Body of pancreas (tissue), 4 donors: Measurements from ENCODE around the gene MED12L. TPM values are rescaled to one million over a fixed set of nuclear protein-coding genes. Genes with fewer than 3 reads are reported as not detected.
A peak's percentile ranks its signal among the peaks of the same experiment; 100 is the strongest.

Experiments
- ATAC-seq: fragments of 150-250 bp; one replicate; pipeline ENCODE4 v1.9.1; 2016
- DNase-seq, 4 donors: peaks; one replicate each; pipeline ENCODE4 v3.0.0-alpha.2; 2019
- H3K27ac ChIP-seq, 4 donors: fragments of 200-600 bp; sonication (generic); 1 replicate in 3 of 4; 2 replicates in 1 of 4; pipeline versions ENCODE4 v1.5.1 to v1.6.1; 2016 to 2019; ENCODE audit warnings: mild to moderate bottlenecking in 1 of 4, mixed read lengths in 1 of 4, moderate library complexity in 1 of 4
- H3K27me3 ChIP-seq, 2 donors: fragments of 200-600 bp; sonication (generic); one replicate each; pipeline ENCODE4 v1.6.0; 2016; ENCODE audit warnings: mild to moderate bottlenecking in 1 of 2
- H3K36me3 ChIP-seq, 2 donors: fragments of 200-600 bp; sonication (generic); replicated peaks in 1 of 2; 2 replicates each; pipeline ENCODE4 v1.5.1; 2016; ENCODE audit warnings: low read depth in 2 of 2; ENCODE audit not compliant: insufficient read depth in 1 of 2
- H3K4me1 ChIP-seq: fragments of 200-600 bp; sonication (generic); one replicate; pipeline ENCODE4 v1.6.0; 2016
- H3K4me3 ChIP-seq, 2 donors: fragments of 200-600 bp; sonication (generic); 1 replicate in 1 of 2; 2 replicates in 1 of 2; pipeline ENCODE4 v1.5.1; 2016 to 2019
- H3K9me3 ChIP-seq, 3 donors: fragments of 200-600 bp; sonication (generic); 1 replicate in 2 of 3; 2 replicates in 1 of 3; pipeline ENCODE4 v1.5.1; 2016
- POLR2A ChIP-seq, 3 donors: fragments of 450-650 bp; IDR thresholded peaks; one replicate each; pipeline ENCODE4 v1.6.1; 2016; ENCODE audit warnings: antibody characterized with exemption in 3 of 3, mild to moderate bottlenecking in 2 of 3
- WGBS, 2 donors: methylation state at CpG; one replicate each; pipeline ENCODE4 v1.1.5; 2017; 5-methylcytosine and 5-hydroxymethylcytosine counted together
- intact Hi-C: fragments of 100-400 bp; cut with DNase I; formaldehyde crosslinking; loops from one replicate; pipeline ENCODE4 v1.15.1; 2023
- total RNA-seq, 2 donors: library from RNA; depleted of rRNA; stranded (reverse); fragments of >200 nt; gene quantifications; one replicate each; pipeline ENCODE4 v1.1.0, GENCODE V29; 2016
- TF ChIP-seq, protein P1 (sequence below), 7 experiments: fragments of 450-650 bp in 4 of 7; fragments of 200-600 bp in 3 of 7; sonication (generic) in 3 of 7; IDR thresholded peaks; one replicate each; pipeline ENCODE4 v1.5.1; 2016 to 2019; ENCODE audit warnings: antibody characterized with exemption in 7 of 7

The MED12L gene
- total RNA-seq, 2 donors from 2014 or later: 0.33 to 0.78 TPM

DNA sequence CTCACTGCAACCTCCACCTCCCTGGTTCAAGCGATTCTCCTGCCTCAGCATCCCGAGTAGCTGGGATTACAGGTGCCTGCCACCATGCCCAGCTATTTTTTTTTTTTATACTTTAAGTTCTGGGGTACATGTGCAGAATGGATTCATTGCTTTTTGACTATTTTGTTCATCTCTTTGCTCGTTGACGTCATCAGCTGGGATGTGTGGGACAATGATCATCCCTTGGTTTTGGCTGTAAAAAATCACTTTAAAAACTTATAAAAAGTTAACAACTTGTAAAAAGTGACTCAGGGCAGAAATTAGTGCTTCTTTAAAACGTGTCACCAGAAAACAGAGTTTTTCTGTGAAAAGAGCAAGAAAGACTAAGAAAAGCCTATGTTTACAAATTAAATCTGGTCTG lies 337.6 kb downstream of the MED12L start:
- DNase-seq (no peak), ATAC-seq (no peak)
- intact Hi-C loops: no loop called here
- 75 to 78% methylated on average over 5 of the region's 5 CpGs for WGBS, 2 donors
- Histone ChIP-seq H3K27ac (no peak overlapping the region), H3K36me3 (no peaks in the 10 kb centered on the region), H3K9me3 (no peaks in the 10 kb centered on the region), H3K27me3 (no peaks in the 10 kb centered on the region), H3K4me3 (no peak overlapping the region), H3K4me1 (no peaks in the 10 kb centered on the region)
- TF ChIP-seq, protein P1, sequence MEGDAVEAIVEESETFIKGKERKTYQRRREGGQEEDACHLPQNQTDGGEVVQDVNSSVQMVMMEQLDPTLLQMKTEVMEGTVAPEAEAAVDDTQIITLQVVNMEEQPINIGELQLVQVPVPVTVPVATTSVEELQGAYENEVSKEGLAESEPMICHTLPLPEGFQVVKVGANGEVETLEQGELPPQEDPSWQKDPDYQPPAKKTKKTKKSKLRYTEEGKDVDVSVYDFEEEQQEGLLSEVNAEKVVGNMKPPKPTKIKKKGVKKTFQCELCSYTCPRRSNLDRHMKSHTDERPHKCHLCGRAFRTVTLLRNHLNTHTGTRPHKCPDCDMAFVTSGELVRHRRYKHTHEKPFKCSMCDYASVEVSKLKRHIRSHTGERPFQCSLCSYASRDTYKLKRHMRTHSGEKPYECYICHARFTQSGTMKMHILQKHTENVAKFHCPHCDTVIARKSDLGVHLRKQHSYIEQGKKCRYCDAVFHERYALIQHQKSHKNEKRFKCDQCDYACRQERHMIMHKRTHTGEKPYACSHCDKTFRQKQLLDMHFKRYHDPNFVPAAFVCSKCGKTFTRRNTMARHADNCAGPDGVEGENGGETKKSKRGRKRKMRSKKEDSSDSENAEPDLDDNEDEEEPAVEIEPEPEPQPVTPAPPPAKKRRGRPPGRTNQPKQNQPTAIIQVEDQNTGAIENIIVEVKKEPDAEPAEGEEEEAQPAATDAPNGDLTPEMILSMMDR (IDR thresholded peaks at IDR 0.05): no peak
- TF ChIP-seq POLR2A (IDR thresholded peaks at IDR 0.05): no peak

DNA sequence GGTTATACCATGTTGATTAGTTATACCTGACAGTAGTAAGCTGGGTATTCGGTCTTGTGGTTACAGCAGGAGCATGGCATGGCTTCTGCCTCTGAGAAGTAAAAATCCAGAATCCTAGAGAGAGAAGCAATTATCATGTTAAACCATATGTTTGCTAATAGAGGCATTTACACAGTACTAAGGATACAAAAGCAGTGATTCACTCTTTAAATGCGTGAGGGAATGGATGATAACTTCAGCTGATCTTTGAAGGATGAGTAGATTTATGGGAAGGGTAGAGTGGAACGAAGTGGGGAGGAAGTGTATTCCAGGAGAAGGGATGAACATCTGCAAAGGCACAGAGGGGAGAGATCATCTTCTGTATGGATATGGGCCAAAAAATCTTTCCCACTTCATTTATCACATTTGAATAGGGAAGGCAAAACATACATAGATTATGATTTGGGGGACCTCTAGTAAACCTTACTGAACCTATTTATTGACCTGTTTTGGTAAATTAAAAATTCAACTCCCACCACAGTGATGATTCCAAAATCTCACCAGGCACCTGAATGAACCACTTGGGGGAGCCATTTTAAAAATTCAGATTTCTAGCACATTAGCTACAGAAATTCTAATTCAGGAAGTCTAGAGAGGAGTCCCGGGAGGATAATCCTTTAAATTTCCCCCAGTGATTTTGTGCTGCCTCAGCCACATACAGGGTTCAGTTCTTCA lies 340.3 kb downstream of the MED12L start:
- WGBS, 2 donors: 67 to 73% methylated on average over 4 of the region's 4 CpGs
- no peak overlapping the region for H3K4me3 ChIP-seq
- H3K9me3 ChIP-seq: no peaks in the 10 kb centered on the region
- H3K27me3 ChIP-seq: no peaks in the 10 kb centered on the region
- H3K4me1 ChIP-seq: no peaks in the 10 kb centered on the region
- DNase-seq (no peak), ATAC-seq (no peak)
- no peak overlapping the region for H3K27ac ChIP-seq
- intact Hi-C loops: no loop called here
- H3K36me3 ChIP-seq: no peaks in the 10 kb centered on the region
- TF ChIP-seq POLR2A (IDR thresholded peaks at IDR 0.05): no peak
- TF ChIP-seq, protein P1 (IDR thresholded peaks at IDR 0.05): peak in 3 of 7 experiments; percentile 7 to 12 (median 12)

DNA sequence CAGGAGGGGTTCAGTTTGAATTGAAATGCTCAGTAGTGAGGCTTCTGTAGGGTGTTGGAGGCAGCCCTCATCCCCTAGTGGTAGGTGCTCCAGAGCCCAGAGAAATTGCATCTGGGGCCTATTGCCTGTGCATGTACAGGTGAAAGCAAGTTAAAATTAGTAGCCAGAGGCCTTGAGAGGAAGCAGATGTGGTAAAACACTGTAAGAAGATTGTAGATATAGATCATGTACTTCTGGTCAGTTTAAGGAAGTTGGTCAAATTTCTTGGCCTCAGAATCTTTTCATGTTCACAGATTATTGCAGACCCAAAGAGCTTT lies 340.8 kb downstream of the MED12L start:
- no peak overlapping the region for H3K27ac ChIP-seq
- H3K4me3 ChIP-seq: no peak overlapping the region
- no peak for DNase-seq
- H3K4me1 ChIP-seq: no peaks in the 10 kb centered on the region
- intact Hi-C loops: no loop called here
- H3K27me3 ChIP-seq: no peaks in the 10 kb centered on the region
- H3K9me3 ChIP-seq: no peaks in the 10 kb centered on the region
- no peak for ATAC-seq
- no peaks in the 10 kb centered on the region for H3K36me3 ChIP-seq
- no peak for TF ChIP-seq POLR2A (IDR thresholded peaks at IDR 0.05)
- TF ChIP-seq, protein P1 (IDR thresholded peaks at IDR 0.05): no peak

DNA sequence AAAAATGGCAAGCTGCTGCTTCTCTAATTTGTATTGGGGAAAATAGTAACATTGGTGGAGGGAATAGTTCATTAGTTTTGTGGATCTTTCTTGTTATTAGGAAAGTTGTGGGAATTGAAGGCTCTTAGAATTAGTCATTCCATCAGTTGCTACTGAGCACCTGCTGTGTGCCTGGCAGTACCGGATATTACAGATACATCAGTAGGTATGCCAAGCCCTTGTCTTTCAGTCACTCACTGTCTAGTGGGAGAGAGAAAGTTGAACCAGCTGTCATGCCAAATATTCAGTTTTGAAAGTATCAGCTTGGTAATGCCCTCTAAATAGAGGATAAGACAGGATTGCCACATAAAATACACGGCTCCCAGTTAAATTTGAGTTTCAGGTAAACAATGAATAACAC lies 342.9 kb downstream of the MED12L start:
- no peak for ATAC-seq
- H3K27ac ChIP-seq: no peak overlapping the region
- no peak overlapping the region for H3K4me3 ChIP-seq
- no peaks in the 10 kb centered on the region for H3K27me3 ChIP-seq
- H3K4me1 ChIP-seq: no peaks in the 10 kb centered on the region
- TF ChIP-seq, protein P1 (IDR thresholded peaks at IDR 0.05): no peak
- no peak for TF ChIP-seq POLR2A (IDR thresholded peaks at IDR 0.05)
- WGBS, 2 donors: 73 to 92% methylated on average over 2 of the region's 2 CpGs
- no peak for DNase-seq
- intact Hi-C loops: no loop called here
- H3K36me3 ChIP-seq: no peaks in the 10 kb centered on the region
- H3K9me3 ChIP-seq: no peaks in the 10 kb centered on the region

DNA sequence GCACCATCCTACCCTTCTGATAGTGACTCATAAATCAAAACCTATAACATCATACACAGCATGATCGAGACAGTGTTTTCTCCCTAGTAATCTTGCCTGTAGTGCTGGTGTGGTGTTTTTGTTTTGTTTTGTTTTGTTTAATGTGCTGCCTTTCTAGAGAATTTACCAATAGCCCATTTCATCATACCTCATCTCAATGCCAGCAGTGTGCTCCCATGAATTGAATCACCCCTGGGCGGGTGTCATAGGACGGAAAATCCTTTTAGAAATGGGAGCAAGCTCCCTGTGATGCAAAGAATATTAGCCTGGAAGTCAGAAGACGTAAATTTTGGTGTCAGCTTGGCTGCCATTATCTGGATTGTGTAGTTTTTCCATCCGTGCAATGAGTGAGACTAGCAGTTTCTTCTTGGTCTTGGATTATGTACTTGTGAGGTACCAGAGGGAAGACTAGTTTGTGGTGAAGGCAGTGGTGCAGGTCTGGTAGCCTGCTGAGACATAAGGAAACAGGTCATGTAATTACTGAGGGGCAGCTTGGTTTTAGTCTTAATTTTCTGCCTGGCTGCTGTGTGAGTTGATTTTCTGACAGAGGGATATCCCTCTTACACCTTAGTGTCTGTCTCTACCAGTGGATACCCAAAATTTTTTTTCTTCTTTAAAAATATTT lies 345.5 kb downstream of the MED12L start:
- no peaks in the 10 kb centered on the region for H3K4me1 ChIP-seq
- no peak overlapping the region for H3K27ac ChIP-seq
- no peaks in the 10 kb centered on the region for H3K9me3 ChIP-seq
- whole genome bisulfite sequencing, 2 donors: 75 to 83% methylated on average over 5 of the region's 5 CpGs
- no peaks in the 10 kb centered on the region for H3K27me3 ChIP-seq
- H3K4me3 ChIP-seq: no peak overlapping the region
- TF ChIP-seq POLR2A (IDR thresholded peaks at IDR 0.05): no peak
- TF ChIP-seq, protein P1 (IDR thresholded peaks at IDR 0.05): no peak
- H3K36me3 ChIP-seq: no peaks in the 10 kb centered on the region
- DNase-seq: no peak
- ATAC-seq: no peak
- intact Hi-C loops: no loop called here
